Omental fat pad (tissue), 4 donors: ENCODE measurements around the gene KMT2E. TPM values are rescaled to one million over a fixed set of nuclear protein-coding genes. Genes with fewer than 3 reads are reported as not detected.

Source experiments
- ATAC-seq: fragments of 150-250 bp; one replicate; pipeline ENCODE4 v1.9.1; 2016; ENCODE audit warnings: mild to moderate bottlenecking, moderate library complexity; ENCODE audit not compliant: low FRiP score
- DNase-seq: peaks from one replicate; pipeline ENCODE4 v3.0.0-alpha.2; 2019; ENCODE audit warnings: low spot score
- CTCF ChIP-seq, 3 donors: fragments of 450-650 bp; IDR thresholded peaks; one replicate each; pipeline ENCODE4 v1.5.1; 2016 to 2017; ENCODE audit warnings: antibody characterized with exemption in 3 of 3, mild to moderate bottlenecking in 3 of 3, moderate library complexity in 2 of 3
- total RNA-seq, 4 donors: library from RNA; depleted of rRNA; stranded (reverse); fragments of >200 nt; gene quantifications; one replicate each; pipeline ENCODE4 v1.1.0, GENCODE V29; 2016

KMT2E gene
- total RNA-seq, 4 donors from 2014 or later: 75.3 to 124 (median 101) TPM

- ATAC-seq (no peak), DNase-seq (no peak)
- TF ChIP-seq CTCF (IDR thresholded peaks at IDR 0.05): no peak
Measured at GRCh38 chr7:105112440-105113418, 98.7 kb downstream of the KMT2E start.

DNA sequence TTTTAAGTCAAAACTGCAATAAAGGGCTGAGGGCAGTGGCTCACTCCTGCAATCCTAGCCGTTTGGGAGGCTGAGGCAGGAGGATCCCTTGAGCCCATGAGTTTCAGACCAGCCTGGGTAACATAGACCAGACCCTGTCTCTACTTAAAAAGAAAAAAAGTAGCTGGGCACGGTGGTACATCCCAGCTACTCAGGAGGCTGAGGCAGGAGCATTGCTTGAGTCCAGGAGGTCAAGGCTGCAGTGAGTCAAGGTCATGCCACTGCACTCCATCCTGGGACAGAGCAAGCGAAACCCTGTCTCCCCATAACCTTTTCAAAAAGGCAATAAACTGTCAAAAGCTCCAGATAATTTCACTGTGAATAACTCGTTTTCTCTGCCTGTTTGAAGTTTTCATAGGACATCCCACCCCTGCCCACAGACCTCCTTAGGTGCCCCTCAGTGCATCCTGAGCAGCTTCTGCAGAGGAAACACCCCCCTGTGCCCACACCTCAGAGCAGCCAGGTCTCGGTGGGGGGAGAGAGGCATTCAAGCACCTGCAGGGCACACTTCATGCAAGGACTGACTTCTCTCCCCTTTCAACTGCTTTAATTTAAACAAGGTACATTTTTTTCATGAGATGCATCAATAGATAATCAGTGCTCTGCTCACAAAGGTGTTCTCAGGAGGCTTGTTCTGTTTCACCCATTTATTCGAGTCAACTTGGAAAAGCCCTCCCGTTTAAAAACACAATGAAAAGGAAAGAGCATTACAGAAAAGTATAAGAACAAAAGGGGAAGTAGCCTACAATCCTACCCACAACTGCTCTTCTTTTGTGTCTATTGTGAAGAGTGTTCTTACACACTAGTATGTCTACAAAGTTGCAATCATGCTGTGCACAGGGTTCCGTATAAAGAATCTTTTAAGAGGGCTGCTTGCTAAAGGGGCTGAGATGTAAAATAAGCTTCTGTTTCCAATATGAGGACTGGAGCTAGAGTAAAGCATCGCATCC, 104.9 kb downstream of the KMT2E start:
- no peak for TF ChIP-seq CTCF (IDR thresholded peaks at IDR 0.05)
- DNase-seq: no peak
- ATAC-seq: no peak

DNA sequence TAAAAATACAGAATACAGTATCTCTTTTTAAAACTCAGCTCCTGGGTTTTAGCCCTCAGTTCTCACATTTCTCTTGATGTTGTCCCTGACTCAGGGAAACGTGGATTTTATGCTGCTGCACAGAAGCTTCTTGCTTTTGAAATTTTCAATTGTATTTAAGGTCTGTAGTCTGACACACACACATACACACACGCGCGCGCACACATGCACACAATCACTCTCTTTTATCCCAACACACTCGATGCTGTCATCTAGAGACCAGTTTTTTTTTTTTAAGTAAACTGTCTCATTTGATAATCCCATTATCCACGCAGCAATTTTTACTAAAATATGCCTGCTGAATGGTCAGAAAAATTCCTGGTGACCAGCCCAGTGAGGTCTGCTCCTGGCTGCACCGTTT, 108.6 kb downstream of the KMT2E start:
- no peak for TF ChIP-seq CTCF (IDR thresholded peaks at IDR 0.05)
- ATAC-seq (no peak), DNase-seq (no peak)

GRCh38 chr7:105125745-105126144, 111.7 kb downstream of the KMT2E start:
- ATAC-seq (no peak), DNase-seq (no peak)
- TF ChIP-seq CTCF (IDR thresholded peaks at IDR 0.05): no peak

DNA sequence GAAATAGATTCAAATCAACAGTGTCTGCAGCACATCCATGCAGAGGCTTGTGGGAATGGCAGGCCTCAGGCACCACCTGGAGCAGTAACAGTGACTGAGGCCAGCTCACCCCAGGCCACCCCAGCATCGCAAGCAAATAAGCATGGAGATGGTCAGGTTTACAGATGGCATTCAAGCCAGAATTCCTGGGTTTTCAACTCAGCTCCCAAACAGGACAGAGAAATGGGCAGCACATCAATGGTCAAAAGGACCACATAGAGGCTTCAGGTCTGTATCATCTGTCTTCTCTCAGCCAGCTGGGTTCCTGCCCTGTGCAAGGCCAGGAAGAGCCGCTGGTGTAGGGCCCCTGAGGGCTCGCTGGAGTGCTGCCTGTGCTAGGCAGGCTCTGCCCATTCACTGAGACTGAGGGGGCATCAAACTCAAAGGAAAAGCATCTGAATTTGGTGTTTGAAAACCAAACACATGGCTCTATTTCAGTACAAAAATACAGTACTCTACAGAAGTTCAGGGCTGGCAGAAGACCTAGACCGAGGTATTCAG, 112.5 kb downstream of the KMT2E start:
- DNase-seq (no peak), ATAC-seq (no peak)
- TF ChIP-seq CTCF (IDR thresholded peaks at IDR 0.05): no peak

GRCh38 chr7:105127179-105127578, 113.2 kb downstream of the KMT2E start:
- TF ChIP-seq CTCF (IDR thresholded peaks at IDR 0.05): no peak
- DNase-seq: no peak
- ATAC-seq: no peak
